Measurements from ENCODE around the gene EXOC4.

GRCh38 chr7:133662276-133662675, 409.4 kb downstream of the EXOC4 start:
- TF ChIP-seq CTCF (IDR thresholded peaks at IDR 0.05; ENCODE audit: extremely low read depth in 1 of 2, insufficient read depth in 1 of 2, low read depth in 1 of 2, low read length in 2 of 2), result no peak
- TF ChIP-seq EZH2 (IDR thresholded peaks at IDR 0.05; ENCODE audit: borderline replicate concordance, low read depth, low read length, severe bottlenecking), result no peak
- no peak for TF ChIP-seq POLR2A (IDR thresholded peaks at IDR 0.05; ENCODE audit: low read depth, low read length)
